A204.1 (cell line): Measurements from ENCODE around the gene KIF16B.
"Not testable (repeated sequence)": the region's sequence is repeated elsewhere in the genome, so short reads cannot be mapped to it uniquely, and the experiment has no call there.

Experiments used
- FAIRE-seq: peaks from 2 replicates; lab custom pipeline; 2012; peaks lifted over from hg19 to GRCh38; lab: Jason Lieb, UNC

The KIF16B gene

DNA sequence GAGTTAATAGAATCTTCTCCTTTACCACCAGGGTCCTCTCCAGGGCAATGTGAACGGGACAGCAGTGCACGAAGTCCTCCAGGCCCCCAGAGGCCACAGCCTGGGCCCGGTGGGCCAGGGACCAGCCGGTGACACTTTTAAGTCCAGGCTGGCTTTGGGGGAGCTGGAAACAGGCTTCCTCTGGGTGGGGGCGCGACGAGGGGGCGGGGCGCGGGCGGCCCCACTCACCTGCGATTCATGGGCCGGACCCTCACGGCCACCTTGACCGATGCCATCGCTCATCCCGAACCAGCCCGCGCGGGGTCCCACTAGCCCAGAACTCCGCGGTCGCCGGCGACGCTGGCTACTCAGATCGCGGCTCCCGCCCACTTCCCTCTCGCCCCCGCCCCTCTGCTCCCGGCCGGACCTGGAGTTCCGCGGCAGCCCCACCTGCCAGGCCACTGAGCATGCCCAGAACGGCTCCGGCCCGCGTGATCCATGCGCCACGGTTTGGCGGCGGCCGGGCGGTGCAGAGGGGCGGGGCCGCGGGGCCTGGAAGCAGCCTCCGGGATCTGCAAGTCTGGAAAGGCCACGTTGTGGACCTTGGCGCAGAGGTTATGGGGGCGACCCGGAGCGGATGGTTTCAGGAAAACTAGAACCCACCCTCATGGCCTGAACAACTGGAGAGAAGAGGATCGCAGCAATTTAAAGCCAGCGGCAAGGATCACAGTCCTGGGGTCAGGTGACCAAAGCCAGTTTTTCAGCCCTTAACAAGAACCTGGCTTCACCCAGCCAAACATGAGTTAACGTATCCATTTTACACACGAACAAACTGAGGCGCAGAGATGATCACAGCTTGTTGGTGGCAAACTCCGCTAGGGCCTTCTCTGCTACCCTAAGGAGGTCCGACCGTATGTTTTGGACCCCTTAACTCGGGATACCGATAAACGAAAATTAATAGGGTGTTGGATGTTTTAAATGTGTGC is at the start of gene KIF16B:
TSS of gene KIF16B (minus strand) at position 448 of the 965 bp plus-strand sequence. CDS start at position 275, 173 bp downstream.
- no peak for FAIRE-seq

GRCh38 chr20:16622501-16622900 is 49.3 kb upstream of the KIF16B start:
- no peak for FAIRE-seq

DNA sequence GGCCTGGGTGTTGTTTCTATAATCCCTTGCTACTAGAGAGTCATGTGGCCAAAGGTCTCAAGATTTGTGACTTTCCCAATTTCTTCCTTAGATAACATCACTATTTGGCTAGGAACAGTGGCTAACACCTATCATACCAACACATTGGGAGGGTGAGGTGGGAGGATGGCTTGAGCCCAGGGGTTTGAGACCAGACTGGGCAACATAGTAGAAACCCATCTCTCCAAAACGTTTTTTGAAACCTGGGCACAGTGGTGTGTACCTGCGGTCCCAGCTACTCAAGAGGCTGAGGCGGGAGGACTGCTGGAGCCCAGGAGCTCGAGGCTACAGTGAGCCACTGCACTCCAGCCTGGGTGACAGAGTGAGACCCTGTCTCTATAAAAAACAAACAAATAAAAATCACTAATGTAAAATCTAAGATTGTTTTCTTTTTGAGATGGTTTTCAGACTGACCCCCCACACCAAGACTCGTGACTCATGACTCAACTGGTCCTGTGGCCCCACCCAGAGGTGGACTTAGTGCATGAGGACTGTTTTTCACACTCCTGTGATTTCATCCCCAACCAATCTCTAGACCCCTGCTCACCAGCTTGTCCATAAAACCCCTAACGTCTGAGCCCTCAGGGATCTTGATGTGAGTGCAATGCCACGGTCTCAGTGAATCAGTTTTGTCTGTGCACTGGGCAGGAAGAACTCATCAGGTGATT is 48.3 kb upstream of the KIF16B start:
- no peak for FAIRE-seq

- no peak for FAIRE-seq
Observed at GRCh38 chr20:16620961-16621360, 47.7 kb upstream of the KIF16B start.

DNA sequence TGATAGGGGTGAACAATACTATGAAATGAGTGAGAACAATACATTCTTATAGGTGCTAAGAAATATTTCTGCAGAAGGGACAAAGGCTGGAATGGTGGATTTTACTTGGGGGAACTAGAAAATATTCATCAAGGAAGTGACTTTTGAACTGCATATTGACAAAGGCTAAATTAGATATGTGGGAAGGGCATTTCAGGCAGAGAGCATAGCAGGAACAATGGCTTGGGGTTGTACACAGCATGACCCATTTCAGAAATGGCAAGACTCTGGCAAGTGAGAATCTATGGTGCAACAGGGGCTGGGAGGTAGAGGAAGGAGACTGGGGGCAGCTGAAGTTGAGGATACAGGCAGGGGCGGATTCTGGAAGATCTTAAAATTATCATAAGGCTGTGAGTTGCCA is 46.7 kb upstream of the KIF16B start:
- no peak for FAIRE-seq

DNA sequence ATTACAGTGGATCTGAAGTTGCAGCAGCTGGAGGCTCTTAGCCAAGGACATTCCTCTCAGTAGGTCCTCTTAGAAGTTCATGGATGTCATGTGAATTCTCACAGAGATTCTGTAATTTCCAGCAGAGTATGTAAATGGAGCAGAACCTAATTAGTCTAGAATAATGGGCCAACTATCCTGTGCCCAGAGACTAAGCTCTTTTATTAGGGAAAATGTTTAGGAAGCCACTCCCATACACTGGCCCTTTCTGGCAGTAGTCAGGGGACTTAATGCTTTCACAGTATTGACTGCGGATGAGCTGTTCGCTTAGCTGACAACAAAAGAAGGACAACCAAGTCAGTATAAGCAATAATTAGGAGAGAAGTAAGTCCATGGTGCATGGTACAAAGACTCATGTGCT is 43.8 kb upstream of the KIF16B start:
- FAIRE-seq: no peak

GRCh38 chr20:16616317-16616716 is 43.1 kb upstream of the KIF16B start:
- no peak for FAIRE-seq

DNA sequence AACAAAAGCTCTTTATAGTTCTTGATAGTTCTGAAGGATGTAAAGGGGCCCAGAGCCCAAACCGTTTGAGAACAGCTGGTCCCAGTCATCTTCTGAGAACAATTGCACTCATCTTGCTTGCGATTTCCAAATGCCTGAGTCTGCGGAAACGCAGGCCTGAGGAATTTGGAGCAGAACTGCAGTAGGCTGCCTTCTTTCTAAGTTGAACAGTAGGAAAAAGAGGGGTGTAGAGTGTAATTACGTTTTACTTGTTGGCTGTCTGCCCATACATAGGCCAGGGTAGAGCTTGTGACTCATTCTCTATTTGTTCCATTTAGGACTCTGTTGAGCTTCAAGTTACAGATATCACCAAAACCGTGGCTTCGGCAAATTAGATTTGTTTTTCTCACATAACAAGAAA is 42.0 kb upstream of the KIF16B start:
- FAIRE-seq: no peak

DNA sequence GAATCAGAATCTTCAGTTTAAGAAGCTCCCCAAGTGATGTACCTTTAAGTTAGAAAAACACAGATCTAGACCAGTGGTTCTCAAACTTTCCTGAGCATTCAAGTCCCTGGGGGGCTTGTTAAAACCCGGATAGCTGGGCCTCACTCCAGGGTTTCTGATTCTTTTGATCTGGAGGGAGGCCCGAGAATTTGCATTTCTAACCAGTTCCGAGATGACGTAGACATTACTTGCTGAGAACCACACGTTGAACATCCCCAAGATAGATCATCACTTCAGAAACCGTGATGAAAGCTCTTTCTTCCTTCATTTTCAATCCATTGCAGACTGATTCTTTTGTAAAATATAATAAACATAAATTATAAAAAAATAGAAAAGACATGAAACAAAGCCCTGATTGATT is 40.7 kb upstream of the KIF16B start:
- no peak for FAIRE-seq

- no peak for FAIRE-seq
Observed at GRCh38 chr20:16612706-16613105, 39.5 kb upstream of the KIF16B start.

DNA sequence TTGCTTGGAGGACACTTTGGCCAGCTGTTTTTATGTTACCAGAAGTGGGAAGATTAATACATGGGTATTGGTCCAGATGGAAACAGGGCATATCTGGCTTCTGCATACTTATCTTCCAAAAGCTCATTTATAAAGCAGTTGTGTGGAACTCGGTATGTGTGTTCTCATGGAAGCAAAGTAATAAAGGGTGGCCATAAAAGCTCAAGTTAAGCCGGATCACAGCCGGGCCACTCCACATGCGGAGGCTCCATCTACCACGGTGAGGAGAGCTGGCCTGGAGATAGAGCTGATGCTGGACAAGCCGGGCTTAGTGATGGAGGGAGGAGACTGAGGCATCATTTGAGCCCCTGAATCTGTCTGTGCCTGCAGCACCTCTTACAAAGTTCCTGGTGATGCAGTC is 38.6 kb upstream of the KIF16B start:
- FAIRE-seq: no peak

DNA sequence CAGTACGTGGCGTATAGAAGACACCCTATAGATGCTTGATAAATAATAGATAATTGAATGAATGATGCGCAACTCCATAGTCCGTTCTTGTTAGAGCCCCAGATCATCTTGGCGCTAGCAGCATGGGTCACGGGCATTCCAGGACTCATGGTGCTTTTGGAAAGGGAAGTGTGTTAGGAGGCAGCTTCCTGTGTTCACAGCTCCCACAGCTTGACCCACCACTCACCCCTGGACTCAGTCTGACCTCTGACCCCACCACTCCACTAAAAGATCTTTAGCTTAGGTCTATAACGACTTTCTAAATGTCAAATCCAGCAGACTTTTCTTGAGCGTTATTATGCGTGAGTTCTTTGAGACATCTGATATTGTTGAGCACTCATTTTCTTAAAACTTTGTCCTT is 35.8 kb upstream of the KIF16B start:
- no peak for FAIRE-seq

- no peak for FAIRE-seq
Observed at GRCh38 chr20:16608277-16608650, 35.0 kb upstream of the KIF16B start.

DNA sequence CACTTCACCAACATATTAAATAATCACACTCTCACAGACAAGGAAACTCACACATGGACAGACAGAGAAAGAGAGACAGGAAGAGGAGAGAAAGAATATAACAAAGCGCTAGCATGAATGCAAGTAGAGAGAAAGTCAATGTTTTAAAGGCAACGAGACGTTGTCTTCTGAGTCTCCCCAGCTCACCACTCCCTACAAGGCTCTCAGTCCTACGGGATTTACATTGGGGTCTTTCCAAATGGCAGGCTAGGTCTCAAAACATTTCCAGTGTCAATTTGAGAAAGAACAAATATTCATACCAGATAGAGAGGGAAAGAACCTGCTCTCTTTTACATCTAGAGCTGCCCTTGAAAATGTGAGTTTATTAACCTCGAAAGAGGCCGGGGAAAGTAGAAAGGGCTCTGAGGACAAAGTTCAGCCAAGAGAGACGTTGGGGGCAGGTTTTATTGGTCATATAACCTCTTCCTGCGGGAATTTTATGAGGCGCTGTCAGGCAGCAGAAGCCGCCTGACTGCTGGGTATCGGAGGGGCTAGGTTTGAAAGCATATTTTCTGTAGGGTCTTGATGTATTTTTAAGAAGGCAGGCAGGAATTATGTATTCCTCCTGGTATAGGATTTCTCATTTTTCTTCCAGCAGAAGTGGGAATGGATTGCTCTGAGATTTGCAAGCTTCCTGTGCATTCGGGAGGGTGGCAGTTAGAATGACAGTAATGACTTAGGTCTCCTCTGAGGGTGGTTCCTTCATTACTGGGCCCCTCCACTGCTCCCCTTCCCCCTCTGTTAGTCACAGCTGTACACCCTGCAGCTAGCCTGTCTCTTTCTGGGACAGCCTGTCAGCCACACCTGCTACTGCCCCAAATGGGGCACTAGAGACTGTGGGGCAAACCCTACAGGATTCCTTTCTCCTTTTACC is 34.4 kb upstream of the KIF16B start:
- no peak for FAIRE-seq

GRCh38 chr20:16606468-16607070 is 33.3 kb upstream of the KIF16B start:
- no peak for FAIRE-seq

DNA sequence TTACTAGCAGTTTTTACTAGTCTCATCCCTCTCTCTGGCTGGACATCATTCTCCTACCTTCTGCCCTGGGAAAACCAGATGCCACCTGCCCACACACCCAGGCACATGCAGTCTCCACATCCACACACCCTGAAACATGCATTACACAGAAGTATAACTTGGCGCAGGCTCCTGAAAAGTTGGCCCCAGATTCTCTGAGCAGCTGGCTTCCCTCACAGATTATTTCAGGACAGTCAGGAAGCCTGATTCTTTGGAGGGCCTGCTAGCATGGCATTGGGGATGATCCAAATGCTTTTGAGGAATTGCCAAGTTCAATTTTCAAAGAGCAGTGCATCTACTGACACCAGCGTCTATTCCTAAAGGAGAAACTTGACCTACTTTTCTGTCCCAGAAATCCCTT is 27.8 kb upstream of the KIF16B start:
- no peak for FAIRE-seq

DNA sequence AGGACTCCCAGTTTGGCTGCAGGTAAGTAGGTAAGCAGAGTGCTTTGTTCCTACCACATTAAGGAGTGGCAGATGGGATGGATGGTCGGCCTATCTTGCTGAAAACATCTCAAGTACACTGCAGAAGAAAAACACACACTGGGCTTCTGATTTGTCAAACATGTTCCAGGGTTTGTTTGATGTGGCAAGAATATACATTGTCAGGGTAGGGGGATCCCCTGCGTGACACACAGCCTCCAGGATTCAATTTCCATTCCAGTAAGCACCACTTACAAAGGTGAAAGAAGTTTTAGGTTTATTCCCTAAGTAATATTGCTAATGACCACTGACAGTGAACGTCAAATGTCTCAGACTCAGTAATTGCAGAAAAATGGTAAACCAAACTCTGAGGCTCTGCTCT is 26.0 kb upstream of the KIF16B start:
- no peak for FAIRE-seq

- FAIRE-seq: no peak
Observed at GRCh38 chr20:16596991-16597390, 23.7 kb upstream of the KIF16B start.

- FAIRE-seq: not testable (repeated sequence)
Observed at GRCh38 chr20:16596404-16596803, 23.2 kb upstream of the KIF16B start.

GRCh38 chr20:16595376-16595775 is 22.1 kb upstream of the KIF16B start:
- FAIRE-seq: no peak

DNA sequence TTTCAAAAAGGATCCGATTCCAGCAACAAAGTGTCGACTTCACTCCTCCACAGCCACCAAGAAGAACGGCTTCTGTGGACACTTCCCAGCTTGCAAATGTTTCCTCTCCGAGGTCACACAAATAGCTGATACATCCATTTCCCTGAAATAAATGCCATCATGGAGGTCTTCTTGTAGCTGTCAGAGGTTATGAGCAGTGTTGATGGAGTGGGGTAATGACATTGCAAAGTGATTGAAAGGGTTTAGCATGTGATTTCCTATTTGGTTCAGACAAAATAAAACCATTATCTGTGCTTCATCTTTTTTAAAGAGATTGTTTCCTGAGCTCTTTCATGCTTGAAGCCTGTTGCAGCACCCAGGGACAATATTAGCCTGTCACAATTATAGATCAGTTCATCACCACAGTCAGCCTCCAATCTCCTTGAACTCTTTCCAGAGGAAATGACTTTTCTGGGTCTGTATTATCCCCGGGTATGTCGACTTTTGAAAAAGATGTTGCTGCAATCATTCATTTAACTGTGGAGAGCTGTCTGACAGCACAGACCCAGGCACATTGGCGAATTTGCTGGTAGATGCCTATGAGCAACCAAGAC is 16.9 kb upstream of the KIF16B start:
- FAIRE-seq: no peak

DNA sequence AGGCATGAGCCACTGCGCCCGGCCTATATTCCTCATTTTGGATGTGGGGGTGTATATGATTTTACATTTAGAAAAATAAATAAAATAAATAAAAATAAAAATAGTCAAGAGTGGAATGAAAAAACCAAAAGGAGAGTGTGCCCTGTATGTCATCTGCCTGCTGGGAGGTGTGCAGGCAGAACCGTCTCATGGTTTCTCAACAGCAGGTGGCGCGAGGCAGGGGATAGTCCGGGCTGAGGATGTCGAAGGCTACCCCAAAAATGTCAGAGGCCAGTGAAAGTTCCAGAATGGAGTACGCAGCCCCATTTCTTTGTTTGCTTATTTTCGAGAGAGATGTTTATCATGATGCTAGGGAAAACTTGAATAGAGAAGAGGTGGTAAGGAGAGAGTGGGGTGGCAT is 16.4 kb upstream of the KIF16B start:
- FAIRE-seq: no peak
